HUES6 (cell line): ENCODE results near the gene APBB3.
A peak's percentile ranks its signal among the peaks of the same experiment; 100 is the strongest.

ENCODE experiments used
- H3K27ac ChIP-seq: 2 replicates; pipeline ENCODE4 v1.7.0; 2013; ENCODE audit warnings: low read depth, mild to moderate bottlenecking, low read length, inconsistent platforms
- H3K27me3 ChIP-seq: 2 replicates; pipeline ENCODE4 v1.6.1; 2013; ENCODE audit warnings: low read length; ENCODE audit not compliant: control insufficient read depth, insufficient read depth
- H3K36me3 ChIP-seq: 2 replicates; pipeline ENCODE4 v1.6.1; 2013; ENCODE audit warnings: low read length; ENCODE audit not compliant: control insufficient read depth, insufficient read depth
- H3K4me1 ChIP-seq: 2 replicates; pipeline ENCODE4 v1.6.1; 2013; ENCODE audit warnings: low read length; ENCODE audit not compliant: control insufficient read depth, insufficient read depth
- H3K4me3 ChIP-seq: 2 replicates; pipeline ENCODE4 v1.5.1; 2013; ENCODE audit warnings: low read depth, low read length
- H3K9ac ChIP-seq: one replicate; pipeline ENCODE4 v1.6.1; 2013; ENCODE audit warnings: mild to moderate bottlenecking, low read length
- H3K9me3 ChIP-seq: 2 replicates; pipeline ENCODE4 v1.6.1; 2013; ENCODE audit warnings: low read depth, low read length; ENCODE audit not compliant: control insufficient read depth, insufficient read depth

APBB3 gene

GRCh38 chr5:140553657-140554056, 10.7 kb downstream of the APBB3 start:
- H3K36me3 ChIP-seq = peaks cover 56% of the 10 kb centered on the region
- no peak overlapping the region for H3K27ac ChIP-seq
- H3K9ac ChIP-seq = no peak overlapping the region

GRCh38 chr5:140551872-140552271, 12.5 kb downstream of the APBB3 start:
- peaks cover 24% of the 10 kb centered on the region for H3K4me1 ChIP-seq

More at GRCh38 chr5:140553657-140554056, 10.7 kb downstream of the APBB3 start:
- peaks cover 19% of the 10 kb centered on the region for H3K4me1 ChIP-seq
- no peaks in the 10 kb centered on the region for H3K9me3 ChIP-seq
- no peak overlapping the region for H3K4me3 ChIP-seq
- no peaks in the 10 kb centered on the region for H3K27me3 ChIP-seq

GRCh38 chr5:140550147-140551079, 14.0 kb downstream of the APBB3 start:
- Histone ChIP-seq H3K36me3 (peaks cover 56% of the 10 kb centered on the region), H3K27ac (no peak overlapping the region), H3K9me3 (no peaks in the 10 kb centered on the region), H3K4me1 (peaks cover 23% of the 10 kb centered on the region), H3K9ac (no peak overlapping the region), H3K4me3 (no peak overlapping the region), H3K27me3 (no peaks in the 10 kb centered on the region)

More at GRCh38 chr5:140551872-140552271, 12.5 kb downstream of the APBB3 start:
- H3K4me3 ChIP-seq = no peak overlapping the region
- H3K9ac ChIP-seq = no peak overlapping the region
- H3K27me3 ChIP-seq = no peaks in the 10 kb centered on the region
- H3K27ac ChIP-seq = no peak overlapping the region
- no peaks in the 10 kb centered on the region for H3K9me3 ChIP-seq
- peaks cover 56% of the 10 kb centered on the region for H3K36me3 ChIP-seq

GRCh38 chr5:140549237-140550144, 14.9 kb downstream of the APBB3 start:
- peaks cover 23% of the 10 kb centered on the region for H3K4me1 ChIP-seq
- H3K9me3 ChIP-seq = no peaks in the 10 kb centered on the region
- H3K4me3 ChIP-seq = no peak overlapping the region
- no peak overlapping the region for H3K9ac ChIP-seq
- H3K36me3 ChIP-seq = peaks cover 58% of the 10 kb centered on the region
- no peaks in the 10 kb centered on the region for H3K27me3 ChIP-seq
- H3K27ac ChIP-seq = no peak overlapping the region

GRCh38 chr5:140548791-140549190, 15.6 kb downstream of the APBB3 start:
- Histone ChIP-seq H3K27ac (no peak overlapping the region), H3K4me3 (peak overlapping the region; percentile 64; the same call in 1 of the 2 replicates), H3K27me3 (no peaks in the 10 kb centered on the region), H3K9ac (peak overlapping the region; percentile 63), H3K9me3 (no peaks in the 10 kb centered on the region), H3K4me1 (peaks cover 23% of the 10 kb centered on the region), H3K36me3 (peaks cover 54% of the 10 kb centered on the region)

- Histone ChIP-seq H3K4me1 (peaks cover 23% of the 10 kb centered on the region), H3K36me3 (peaks cover 51% of the 10 kb centered on the region), H3K27ac (peak overlapping the region; percentile 53), H3K9ac (peak overlapping the region; percentile 63), H3K4me3 (peak overlapping the region; percentile 64), H3K9me3 (no peaks in the 10 kb centered on the region), H3K27me3 (no peaks in the 10 kb centered on the region)
These were observed 16.1 kb downstream of the APBB3 start for GRCh38 chr5:140548300-140548688.

GRCh38 chr5:140547508-140548299, 16.7 kb downstream of the APBB3 start, which contains the start of gene EIF4EBP3:
EIF4EBP3 (plus strand) TSS chr5:140547662; CDS start chr5:140547738, 76 bp downstream.
- peaks cover 23% of the 10 kb centered on the region for H3K4me1 ChIP-seq
- peak within 1 kb of the TSS; percentile 63 for H3K9ac ChIP-seq
- H3K36me3 ChIP-seq = peaks cover 50% of the 10 kb centered on the region
- peak within 1 kb of the TSS; percentile 53 for H3K27ac ChIP-seq
- no peaks in the 10 kb centered on the region for H3K9me3 ChIP-seq
- no peaks in the 10 kb centered on the region for H3K27me3 ChIP-seq
- peak within 1 kb of the TSS; percentile 64 for H3K4me3 ChIP-seq

- peaks cover 49% of the 10 kb centered on the region for H3K36me3 ChIP-seq
- H3K4me3 ChIP-seq = peak overlapping the region; percentile 64
- no peaks in the 10 kb centered on the region for H3K9me3 ChIP-seq
- peaks cover 23% of the 10 kb centered on the region for H3K4me1 ChIP-seq
- peak overlapping the region; percentile 63 for H3K9ac ChIP-seq
- H3K27ac ChIP-seq = no peak overlapping the region
- no peaks in the 10 kb centered on the region for H3K27me3 ChIP-seq
These were observed 17.4 kb downstream of the APBB3 start for GRCh38 chr5:140546851-140547507.

GRCh38 chr5:140545606-140546005, 18.8 kb downstream of the APBB3 start:
- no peak overlapping the region for H3K4me3 ChIP-seq
- H3K27ac ChIP-seq = no peak overlapping the region
- H3K36me3 ChIP-seq = peaks cover 47% of the 10 kb centered on the region
- H3K9me3 ChIP-seq = no peaks in the 10 kb centered on the region
- H3K27me3 ChIP-seq = no peaks in the 10 kb centered on the region
- H3K9ac ChIP-seq = no peak overlapping the region
- H3K4me1 ChIP-seq = peaks cover 23% of the 10 kb centered on the region

- peaks cover 23% of the 10 kb centered on the region for H3K4me1 ChIP-seq
- H3K4me3 ChIP-seq = no peak overlapping the region
- no peak overlapping the region for H3K27ac ChIP-seq
- H3K36me3 ChIP-seq = peaks cover 47% of the 10 kb centered on the region
- H3K9me3 ChIP-seq = no peaks in the 10 kb centered on the region
- no peak overlapping the region for H3K9ac ChIP-seq
- no peaks in the 10 kb centered on the region for H3K27me3 ChIP-seq
These were observed 19.4 kb downstream of the APBB3 start for GRCh38 chr5:140544986-140545385.
